GM21381 (cell line): Measurements from ENCODE around the gene COQ9.

Experiments used
- ATAC-seq: cut with Tn5 transposase; IDR thresholded peaks from one replicate; pipeline ENCODE4 v1.9.1; 2021; ENCODE audit warnings: mild to moderate bottlenecking, moderate library complexity; ENCODE audit not compliant: unreplicated experiment

Gene COQ9

DNA sequence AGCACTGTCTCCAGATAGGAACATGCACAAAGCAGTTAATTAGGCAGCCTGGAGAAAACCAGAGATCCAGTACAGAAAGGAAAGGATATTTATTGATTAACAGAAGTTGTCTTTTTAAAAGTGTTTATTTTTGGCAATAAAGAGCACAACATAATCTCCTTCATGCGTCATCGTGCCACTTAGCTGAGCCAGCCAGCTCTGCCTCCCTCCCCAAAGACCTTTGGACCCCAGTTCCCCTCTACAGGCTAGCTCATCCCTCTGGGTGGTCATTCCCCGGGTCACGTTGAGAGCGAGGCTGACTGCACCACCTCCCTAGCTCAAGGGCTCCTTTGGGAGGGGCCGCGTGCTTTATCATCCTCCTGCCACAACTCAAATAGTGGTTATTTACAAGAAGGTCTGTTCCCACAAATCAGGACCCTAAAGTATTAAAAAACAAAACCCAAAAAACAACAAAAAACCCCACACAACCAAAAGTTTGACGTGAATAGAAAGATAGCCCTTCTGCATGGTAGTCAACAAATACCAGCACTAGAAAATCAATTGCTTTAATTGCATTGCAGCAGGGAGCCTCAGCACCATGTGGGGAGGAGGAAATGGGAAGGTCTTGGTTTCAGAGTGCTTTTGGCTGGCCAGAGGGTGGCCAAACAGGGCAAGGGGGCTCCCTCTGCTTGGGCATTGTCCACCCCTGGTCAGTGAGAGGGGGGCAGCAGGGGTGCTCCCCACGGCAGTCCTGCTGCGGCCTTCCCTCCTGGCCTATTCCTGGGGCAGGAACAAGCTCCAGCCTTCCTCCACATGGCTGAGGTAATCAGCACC, 24.8 kb downstream of the COQ9 start:
- no peak for ATAC-seq

DNA sequence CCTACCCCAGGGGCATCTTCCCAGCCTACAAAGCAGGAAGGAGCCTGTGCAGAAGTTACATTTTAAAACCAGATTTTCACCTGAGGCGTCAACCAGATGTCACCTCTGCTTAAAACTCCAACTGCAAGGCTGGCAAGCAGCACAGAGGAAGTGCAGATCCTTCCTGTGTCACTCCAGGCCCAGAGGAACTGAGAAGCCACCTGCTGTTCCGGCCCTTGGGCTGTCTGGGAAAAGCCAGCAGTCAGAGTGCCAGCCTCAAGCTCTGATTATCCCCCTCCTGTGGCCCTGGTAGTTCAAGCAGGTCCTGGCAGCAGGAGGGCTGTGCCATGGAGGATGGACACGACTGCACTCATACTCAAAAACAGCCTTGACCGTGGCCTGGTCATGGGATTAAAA, 25.4 kb downstream of the COQ9 start:
- no peak for ATAC-seq

DNA sequence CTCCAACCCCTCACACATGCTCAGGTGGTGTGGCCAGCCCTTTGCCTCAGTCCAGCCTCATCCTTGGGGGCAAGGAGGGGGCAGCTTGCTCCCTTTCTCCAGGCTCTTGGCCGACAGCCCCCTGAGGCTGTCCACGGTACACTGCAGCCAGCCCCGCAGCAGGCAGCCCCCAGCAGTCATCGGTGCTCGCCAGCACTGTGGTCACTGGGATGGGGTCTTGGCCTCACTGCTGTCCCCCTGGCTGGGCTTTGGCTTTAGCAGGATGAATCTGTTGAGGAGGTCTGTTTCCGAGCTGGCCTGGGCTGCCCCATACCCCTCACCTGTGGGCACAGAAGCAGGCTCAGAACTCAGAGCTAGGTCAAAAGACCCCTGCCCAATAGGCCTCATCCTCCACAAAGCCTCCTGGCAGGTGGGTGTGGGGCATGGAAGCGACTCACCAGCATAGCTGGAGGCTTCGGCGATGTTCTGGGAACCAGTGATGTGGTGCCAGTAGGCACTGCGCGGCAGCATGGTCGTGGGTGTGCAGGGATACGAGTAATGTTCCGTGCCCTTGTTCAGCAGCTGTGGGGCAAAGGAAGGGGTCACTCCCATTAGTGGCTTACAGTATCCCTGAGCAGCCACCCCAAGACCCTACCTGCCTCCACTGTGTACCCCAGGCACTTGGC, 26.0 kb downstream of the COQ9 start:
- no peak for ATAC-seq

DNA sequence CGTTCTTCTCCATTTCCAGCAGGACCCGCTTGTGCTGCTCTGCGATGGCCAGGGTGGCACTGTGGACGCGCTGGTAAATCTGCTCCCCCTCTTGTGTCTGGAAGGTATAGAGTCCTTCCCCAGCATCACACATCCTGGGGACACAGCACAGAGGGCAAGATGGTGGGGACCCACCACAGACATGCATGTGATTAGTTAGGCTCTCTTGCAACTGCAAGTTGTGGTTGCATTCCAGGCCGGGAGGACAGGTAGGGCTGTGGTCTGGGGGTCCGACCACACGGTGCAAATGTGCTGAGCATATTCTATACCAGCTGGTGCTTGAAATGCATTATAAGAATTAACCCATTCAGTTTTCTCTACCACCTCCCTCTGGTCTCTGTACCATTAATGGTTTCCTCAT, 26.6 kb downstream of the COQ9 start:
- ATAC-seq, result no peak

DNA sequence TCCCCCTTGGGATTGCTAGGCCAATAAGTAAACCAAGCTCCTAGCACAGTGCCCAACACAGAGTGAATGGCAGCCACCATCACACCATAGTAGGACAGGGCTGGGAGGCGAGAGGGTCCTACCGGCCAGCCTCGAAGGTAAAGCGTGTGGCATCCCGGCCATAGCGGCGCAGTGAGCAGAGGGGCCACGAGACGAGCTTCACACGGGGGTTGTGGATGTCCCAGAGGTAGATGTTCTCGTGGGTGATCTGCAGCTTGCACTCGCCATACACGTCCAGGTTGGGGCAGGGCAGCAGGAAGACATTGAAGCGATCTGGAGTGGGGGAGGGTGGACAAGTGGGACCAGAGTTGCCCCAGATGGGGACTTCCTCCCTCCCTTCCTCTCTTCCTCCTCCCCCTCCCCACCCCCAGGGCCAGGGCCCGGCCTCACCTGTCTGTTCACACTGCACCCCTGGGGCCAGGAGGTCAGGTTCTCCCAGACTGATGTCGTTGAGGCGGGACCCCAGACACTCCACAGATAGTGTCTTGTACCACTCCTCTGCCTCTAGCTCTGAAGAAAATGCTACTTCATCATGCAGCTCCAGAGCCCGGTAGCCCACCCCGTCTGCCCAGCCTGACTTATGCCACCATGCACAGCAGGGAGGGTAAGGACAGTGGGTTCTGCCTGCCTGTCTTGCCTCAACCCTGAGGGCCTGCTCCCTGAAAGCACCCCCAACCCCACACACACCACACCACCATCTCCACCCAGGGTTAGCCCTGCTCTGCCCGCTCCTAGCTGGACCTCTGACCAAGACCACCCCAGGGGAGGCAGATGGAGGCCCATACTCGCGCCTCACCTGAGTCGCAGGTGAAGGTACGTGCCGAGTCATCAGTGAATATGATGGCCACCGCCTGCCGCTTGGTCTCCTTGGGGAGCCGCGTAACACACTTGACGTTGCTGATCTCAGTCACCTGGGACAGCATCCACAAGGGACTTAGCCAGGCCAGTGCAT, 27.7 kb downstream of the COQ9 start:
- no peak for ATAC-seq

DNA sequence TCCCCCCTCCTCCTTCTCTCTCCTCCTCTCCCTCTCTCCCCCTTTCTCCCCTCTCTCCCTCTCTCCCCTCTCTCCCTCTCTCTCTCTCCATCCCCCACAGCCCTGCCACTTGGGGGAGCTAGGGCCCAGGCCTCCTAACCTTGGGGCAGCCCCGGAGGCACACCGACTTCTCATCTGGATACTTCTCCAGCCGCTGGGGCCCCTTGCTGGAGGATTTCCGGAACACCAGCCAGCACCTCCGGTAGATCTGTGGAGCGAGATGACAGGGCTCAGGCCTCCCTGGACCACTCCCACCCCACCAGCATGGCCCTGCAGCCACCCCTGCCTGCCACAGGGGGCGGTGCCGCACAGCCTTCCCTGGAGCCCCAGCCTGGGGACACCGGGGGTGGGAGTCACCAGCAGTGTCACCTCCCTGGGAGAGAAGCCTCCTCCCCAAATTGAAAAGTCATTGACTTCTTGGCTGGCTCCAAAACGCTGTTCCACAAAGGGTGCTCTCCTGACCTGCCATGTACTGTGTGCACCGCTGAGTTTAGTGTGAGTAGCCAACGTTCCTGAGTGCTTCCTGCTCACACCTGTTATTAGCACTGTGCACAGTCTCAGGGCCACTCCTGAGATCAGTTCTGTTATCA, 28.5 kb downstream of the COQ9 start:
- ATAC-seq, result peak; percentile 92

DNA sequence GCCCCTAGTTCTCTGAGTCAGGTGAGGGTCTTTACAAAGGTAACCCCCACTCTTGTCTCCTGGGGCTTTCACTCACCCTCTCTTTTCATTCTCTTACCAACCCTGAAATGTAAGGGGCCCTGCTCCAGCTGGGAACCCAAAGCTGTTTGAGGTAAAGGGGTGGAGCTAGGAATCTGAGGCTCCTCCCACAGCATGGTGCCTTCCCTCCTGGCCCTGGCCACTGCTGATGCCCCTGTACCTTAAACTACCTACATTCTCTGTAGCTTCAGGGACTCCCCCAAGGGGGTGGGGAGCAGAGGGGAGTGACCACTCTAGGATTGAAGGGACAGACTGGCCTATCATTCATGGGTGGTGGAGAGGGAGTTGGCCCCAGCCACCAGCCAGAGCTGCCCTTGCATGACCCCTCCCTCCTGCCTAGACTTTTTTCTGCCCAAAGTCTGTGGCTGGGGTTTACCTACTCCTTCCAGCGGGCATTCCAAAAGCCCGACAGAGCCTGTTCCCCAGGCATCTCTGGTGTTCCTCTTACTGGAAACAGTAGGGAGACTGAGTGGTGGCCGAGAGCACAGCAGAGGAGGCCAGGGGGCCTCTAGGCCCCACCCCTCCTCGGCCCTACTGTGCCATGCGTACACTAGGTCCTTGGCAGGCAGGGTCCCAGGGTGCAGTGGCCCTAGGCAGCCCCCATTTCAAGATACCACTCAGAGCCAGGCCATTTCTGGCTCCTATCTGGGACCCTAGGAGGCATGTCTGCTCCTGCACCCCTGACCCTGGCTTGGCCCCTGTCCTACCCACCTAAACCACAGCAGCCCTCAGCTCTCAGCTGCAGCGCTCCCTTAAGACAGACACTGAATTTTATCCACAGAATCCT, 29.5 kb downstream of the COQ9 start:
- ATAC-seq, result no peak

DNA sequence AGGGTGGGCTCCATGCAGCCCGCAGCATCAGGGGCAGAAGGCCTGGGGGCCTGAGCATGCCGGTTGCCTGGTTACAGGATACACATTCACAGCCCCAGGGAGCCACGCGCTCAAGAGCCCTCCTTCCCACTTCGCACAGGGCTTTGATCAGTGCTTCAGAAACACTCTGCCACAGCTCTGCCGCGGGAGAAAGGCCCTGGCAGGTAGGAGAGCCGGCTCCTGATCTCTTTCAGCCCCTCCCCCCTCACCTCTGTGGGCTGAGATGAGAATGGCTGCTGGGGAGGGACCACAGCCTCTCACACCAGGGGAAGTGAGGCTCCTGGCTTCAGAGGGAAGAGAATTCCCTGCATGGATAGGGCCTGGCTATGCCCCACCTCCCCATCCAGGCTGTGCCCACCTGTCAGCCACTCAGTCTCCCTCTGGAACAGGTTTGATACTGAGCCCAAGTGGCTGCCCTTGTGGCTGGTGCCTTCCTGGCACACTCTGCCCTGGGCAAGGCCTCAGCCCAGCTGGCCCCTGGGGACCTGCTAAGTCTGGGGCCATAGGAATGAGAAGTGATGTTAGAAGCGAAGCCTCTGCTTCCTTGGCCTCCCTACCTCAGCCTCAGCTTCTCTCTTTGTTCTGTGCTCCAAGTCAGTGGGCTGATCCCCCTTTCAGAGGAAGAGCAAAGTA, 30.4 kb downstream of the COQ9 start:
- ATAC-seq, result no peak

DNA sequence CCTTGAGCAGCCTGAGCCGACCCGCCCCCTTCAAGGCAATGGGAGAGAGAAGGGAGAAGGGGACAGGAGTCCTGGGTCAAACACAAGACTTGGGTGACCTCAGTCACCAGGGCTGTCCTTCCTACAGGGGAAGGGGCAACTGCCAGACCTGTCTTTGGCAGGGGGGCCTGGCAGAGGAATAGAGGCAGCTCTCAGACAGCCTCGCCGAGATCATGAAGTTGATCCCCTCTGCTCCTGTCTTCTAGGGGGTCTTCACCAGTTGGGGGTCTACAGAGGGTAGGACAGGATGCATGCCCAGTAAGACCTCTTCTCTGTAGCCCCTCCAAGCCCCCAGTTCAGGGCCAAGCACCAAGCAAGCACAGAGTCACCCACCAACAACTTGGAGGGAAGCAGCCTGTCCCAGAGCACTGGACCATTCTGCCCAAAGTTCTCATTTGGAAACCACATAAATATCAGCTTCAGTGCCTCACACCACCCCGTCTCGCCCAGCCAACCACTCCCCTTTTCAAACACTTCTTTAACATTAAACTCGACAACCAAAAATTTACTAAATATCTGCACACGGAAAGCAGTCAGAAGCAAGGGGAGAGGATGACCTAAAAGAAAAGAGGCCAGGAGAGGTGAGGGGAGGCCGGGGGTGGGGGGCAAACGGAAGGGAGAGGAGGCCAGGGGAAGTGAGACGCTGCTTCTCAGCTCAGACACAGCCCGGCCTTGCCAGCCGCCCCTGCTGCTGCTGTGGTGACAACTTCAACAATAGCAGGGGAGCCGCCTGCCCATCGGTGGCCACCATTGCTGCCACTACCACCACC, 31.3 kb downstream of the COQ9 start:
- no peak for ATAC-seq

DNA sequence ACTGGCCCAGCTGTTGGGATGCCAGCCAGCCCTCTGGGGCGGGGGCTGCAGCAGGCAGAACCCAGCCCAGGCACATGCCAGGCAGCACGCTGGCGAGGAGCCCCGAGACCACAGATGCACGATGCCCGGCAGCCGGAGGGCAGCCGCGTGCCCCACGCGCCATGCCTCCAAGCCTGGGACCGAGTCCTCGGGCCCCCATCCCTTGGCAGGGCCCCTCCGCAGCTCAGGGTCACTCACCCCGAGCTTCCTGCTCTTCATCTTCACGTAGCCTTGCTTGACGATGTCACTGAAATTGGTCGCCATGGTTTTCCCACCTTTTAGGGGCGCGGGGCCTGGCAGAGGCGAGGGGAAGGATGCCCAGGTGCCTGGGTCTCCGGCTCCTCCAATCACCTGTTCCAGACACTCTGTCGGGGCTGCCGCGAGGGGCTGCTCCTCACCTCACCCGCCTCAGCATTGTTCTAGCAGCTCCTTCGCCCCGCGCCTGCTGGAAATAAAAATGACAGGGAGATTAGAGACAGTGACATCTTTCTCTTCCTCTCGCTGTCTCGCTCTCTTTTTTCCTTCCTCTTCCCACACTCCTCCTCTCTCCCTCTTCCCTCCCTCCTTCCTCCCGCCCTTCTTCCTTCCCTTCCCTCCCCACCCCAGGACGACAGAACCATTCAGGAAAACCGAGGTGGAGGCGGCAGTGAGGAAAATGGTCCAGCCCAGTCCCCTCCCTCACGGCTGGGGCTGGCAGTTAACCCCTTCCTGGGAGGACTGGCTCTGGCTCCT, 32.1 kb downstream of the COQ9 start:
- no peak for ATAC-seq

DNA sequence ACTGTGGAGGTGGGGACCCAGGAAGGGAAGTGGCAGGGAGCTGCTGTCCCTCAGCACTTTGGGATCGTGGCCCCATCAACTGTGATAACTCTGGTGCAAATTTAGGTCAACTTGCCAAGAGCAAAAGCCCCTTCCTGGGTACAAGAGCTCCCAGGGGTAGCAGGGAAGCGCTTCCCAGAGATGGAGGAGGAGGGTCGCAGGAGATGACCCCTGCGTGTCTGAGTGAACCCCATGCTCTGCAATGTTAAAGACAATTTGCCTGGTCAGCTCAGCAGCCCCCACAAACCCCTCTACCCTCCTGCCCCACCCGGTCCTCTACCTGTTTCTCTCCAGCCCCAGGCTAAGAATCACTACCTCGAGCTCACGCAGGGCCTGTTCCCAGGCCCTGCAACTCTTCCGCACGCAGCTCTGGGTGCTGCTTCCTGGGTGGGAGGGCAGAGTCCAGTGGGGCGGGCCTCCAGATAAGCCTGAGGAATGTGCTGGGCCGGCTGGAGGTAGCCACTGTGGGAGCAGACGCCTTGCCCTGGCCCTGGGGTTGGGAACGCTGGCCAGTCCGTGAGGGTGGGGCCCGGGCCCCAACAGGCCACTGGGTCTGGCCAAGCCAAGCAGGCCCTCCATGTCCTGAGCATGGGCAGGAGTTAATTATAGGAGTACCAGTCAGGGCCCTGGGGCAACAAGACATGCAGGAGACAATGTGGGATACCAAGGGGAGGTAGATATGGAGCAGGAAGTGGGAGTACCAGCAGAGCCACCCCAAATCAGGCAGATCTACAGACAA, 32.9 kb downstream of the COQ9 start:
- no peak for ATAC-seq

DNA sequence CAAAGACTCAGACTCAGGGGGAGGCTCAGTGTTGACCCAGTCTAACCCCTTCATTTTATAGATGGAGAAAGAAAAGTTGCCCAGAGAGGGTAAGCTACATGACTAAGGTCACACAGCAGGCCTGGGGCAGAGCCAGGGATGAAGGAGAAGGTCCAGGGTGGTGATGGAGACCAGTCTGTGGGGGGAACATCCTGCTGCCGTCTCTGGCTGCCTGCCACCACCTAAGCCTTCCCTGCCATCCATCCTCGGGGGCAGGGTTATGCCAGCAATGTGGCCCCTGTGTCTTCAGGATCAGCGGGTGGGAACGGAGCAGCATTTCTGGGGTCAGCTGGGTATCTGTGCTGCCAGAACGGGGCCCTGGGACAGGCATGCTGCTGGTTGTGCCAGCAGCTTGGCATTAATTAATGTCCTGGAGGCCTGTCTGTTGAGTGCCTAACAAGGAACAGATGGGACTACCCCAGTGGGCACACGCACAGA, 33.5 kb downstream of the COQ9 start:
- ATAC-seq, result no peak

DNA sequence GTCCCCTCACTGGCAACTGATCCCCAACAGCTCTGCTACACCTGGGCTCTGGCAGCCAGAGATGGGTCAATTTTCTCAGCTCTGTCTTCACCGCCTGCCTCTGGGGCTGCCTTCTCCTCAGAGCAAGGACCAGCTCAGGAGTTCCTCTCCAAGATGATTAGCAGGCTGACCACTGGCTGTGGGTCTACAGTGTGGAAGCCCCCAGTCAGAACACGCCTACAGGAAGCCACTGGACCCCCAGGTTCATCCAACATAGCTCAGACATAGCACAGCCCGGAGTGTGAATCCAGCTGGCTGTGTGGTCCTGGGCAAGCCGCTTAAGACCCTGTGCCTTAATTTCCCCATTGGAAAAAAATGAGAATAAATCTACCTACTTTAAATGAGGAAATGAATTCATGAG, 34.1 kb downstream of the COQ9 start:
- ATAC-seq, result no peak

DNA sequence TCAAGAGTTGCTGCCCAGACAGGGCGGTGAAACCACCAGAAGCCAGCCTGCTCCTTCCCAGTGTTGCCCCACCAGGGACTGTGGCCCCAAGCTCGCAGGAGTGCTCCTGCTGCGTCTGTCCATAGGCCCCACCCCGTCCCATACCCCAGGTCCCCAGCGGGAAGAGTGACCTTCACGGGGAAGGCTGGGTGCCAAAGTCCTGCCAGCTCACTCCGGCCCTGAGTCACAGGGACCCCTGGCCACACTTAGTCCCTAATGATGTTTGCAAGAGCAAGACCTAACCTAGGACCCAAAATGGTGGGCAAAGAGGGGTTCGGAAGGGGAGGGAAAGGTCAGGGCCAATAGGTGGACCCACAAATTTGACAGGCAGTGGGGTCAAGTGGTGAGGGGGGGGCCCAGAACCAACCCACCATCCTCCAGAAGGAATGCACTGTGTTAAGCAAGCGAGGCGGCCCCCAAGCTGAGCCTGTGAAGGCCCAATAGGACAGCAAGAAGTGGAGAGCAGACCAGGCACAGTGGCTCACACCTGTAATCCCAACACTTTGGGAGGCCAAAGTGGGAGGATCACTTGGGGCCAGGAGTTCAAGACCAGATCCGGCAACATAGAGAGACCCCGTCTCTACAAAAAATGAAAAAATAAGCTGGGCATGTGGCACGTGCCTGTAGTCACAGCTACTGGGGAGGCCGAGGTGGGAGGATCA, 35.7 kb downstream of the COQ9 start:
- ATAC-seq, result no peak

DNA sequence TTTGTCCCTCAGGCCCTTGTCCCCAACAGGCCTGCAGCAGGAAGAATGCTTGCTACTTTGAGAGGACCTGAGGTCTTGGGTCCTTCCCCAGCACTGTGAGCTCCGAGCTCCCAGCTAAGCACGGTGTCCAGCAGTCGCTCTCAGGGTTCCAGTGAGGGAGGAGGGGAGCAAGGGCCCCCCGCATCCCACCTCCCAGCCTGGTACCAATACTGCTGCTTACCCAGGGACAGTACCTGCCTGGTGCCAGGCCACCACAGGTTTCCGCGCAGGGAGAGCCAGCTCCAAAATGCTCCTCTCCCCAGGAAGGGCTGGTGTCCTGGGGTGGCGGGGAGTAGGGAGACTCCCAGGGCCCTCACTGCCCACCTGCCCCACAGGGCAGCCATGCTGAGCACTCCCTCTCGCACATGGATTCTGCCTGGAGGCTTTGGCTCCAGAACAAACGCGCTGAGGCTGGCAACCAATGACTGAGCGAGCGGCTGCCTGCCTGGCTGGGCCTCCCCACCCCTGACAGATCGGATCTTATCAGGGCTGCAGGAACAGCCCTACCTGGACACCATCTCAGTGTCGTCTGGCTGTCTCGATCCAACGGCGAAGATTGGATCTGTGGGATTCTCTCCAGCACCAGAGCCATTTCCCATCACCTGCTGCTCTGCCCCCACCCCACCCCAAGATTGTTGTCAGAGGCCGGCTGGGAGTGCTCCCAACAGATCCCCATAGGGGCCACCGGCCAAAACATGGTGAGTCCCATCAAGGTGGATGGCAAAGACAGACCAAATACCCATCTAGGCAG, 36.6 kb downstream of the COQ9 start:
- no peak for ATAC-seq
